Measurements from ENCODE around the gene WWC2.
A peak's percentile ranks its signal among the peaks of the same experiment; 100 is the strongest.

WWC2 gene

DNA sequence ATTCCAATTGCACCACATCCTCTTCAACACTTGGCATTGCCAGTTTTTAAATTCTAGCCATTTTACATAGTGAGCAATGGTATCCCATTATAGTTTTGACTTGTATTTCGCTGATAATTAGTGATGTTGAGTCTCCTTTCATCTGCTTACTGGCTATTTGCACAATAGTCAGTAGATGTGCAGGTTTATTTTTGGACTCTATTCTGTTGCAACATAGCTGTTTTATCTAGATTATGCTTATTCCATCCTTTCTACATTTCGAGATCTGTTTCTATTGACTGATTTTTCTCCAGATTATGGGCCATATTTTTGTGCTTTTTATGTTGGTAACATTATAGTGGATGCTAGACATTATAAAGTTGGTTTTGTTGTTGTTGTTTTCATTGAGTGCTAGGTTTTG is 106.1 kb downstream of the WWC2 start:
- no peak for DNase-seq

DNA sequence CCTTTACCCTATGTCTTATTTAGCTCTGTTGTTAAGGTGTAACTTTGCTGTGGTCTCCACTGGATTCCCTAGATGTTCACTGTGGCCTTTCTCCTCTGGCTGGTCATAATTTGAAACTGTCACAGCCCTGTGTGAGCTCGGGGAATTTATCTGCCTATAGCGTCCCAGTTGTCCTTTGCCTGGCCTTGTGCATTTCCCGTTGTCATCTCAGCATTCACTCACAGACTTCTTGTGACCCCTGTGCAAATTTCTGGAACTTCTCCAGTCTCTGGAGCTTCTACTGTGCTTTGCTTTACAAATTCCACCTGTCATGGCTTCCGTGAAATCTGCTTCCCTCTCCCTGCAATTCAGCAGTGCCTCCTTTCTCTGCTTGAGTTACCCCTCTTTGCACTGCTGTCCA is 106.7 kb downstream of the WWC2 start:
- DNase-seq: no peak

DNA sequence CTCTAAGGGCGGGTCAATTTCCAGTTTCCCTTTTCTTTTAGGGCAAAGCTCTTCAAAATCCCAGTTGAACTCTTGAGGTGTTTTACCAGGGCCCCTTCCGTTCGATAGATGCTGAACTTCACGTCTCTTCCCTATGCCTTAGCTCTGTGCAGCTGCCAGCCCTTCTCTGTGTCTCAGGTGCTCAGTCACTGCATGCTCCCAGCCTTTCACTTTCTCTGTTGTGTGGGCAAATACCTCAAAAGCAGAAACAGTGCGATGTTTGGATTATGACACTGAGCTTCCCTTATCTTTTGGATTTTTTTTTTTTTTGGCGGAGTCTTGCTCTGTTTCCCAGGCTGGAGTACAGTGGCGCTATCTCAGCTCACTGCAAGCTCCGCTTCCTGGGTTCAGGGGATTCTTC is 112.5 kb downstream of the WWC2 start:
- DNase-seq: no peak

DNA sequence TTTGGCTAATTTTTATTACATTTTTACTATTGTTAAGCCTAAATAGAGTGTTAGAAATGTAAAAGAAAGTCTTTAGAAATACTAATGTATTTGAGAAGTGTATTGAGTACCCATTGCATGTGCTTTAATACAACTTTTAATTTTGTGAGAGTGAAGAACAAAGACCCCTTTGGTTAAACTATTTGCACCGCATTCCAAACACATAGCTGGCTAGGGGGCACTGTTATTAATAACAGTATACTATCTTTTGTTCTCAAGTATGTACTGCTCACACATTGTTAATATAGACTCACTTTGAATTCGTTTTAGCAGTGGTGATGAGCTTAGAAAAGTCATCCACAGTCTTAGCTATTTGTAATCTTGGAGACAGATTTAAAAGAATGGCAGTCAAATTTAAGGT is 114.9 kb downstream of the WWC2 start:
- DNase-seq: no peak

DNA sequence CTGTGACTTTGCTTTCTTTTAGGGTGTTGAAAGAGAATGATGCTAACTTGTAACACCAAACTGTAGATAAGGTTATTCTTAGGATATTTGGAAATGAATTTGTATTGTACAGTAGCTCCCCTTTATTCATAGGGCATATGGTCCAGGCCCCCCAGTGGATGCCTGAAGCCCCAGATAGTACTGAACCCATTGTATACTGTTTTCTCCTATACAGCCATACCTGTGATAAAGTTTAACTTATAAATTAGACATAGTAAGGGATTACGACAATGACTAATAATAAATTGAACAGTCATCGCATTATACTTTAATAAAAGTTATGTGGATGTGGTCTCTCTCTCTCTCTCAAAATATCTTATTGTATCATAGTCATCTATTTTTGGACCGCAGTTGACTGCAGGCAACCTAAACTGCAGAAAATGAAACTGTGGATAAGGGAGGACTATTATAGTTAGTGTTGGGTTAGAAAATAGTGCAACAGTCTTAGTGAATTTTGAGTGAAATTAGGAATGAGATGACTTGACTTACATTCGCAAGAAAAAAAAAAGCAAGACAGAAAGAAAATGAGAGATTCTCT is 115.9 kb downstream of the WWC2 start:
- DNase-seq: no peak

DNA sequence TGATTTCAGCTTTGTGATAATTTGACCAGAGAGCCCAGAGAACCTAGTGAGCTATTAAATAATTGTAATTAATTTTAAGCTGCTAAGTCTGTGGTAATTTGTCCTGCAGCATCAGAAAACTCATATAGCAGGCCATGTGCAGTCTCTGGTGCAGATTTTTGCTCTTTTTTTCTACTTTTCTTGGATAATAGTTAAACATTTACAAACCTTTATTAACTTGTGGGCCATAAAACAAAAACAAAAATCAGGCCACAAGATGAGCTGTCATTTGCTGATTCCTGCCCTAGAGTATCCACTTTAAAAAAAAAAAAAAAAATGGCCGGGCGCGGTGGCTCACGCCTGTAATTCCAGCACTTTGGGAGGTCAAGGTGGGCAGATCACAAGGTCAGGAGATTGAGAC is 121.2 kb downstream of the WWC2 start:
- no peak for DNase-seq

DNA sequence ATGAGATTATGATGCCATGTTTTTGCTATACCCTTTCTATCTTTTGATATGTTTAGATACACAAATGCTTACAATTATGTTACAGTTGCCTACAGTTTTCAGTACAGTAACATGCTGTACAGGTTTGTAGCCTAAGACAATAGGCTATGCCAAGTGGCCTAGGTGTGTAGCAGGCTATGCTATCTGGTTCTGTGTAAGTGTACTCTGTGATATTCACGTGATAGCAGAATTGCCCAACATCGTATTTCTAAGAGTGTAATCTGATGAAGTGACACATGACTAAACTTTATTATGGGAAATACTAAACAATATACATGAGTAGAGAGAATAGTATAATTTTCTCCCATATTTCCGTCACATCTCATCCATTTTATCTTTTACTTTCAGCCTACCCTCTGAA is 124.0 kb downstream of the WWC2 start:
- no peak for DNase-seq

DNA sequence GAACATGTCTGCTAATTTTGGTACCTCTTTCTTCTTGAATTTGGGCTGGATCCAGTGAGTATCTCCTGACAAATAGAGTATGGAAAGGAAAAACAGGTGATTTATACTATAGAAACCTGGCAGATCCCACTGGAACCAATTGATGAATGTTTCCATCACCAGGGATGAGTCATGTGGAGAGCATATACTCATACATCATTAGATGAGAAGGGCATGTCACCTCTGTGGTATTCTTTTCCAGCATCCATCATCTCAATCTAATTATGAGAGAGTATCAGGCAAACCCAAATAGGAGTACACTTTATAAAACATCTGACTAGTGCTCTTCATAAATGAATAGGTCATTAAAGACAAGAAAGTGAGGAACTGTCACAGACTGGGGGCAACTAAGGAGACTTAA is 130.3 kb downstream of the WWC2 start:
- peak; percentile 37 for DNase-seq

DNA sequence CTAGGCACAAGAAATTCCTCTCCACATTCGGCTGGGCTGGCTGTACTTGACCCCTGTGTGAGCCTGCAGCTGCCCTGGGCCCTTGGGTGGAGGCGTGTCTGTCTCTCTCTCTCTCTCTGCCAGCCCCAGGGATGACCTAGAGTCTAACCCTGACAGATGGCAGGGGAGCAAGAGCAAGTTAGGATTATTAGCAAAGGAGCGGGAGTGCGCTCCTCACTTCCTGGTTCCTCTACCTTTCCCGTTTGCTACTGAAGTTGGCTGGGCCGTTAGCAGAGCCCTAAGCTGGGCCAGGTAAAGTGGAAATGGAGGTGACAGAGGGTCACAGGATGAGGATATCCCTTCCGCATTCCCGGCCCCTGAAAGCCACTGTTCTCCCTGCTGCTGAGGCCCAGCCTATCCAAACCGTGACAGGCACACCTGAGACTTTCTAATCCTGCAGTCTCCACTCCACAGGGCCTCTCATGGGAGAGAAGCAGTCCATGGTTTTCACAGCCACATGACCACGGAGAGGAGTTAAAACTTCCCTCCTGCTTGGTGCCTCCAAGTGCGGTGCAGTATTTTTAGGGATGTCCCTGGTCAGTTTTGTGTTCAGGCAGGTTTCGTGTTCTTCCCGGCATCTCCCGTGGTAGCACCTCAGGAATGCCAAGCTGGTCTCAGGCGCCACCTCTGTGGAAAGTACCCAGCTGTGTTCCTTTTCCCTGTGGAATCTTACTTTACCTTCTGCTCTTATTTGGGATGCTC is 141.7 kb downstream of the WWC2 start:
- DNase-seq: no peak

DNA sequence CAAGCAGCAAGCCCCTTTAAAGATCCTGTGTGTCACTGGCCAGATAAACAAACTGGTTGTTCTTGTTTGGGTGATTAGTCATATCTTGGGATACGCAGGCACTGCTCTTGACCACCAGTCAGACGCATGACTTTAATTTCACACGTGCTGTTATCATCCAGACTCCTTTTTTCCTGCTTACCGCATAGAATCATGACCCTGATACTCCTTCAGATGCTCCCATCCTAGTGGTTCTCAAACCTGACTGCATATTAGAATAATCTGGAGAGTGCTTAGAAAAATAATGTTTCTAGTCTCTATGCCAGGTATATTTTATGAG is 142.2 kb downstream of the WWC2 start:
- peak; percentile 64 for DNase-seq

DNA sequence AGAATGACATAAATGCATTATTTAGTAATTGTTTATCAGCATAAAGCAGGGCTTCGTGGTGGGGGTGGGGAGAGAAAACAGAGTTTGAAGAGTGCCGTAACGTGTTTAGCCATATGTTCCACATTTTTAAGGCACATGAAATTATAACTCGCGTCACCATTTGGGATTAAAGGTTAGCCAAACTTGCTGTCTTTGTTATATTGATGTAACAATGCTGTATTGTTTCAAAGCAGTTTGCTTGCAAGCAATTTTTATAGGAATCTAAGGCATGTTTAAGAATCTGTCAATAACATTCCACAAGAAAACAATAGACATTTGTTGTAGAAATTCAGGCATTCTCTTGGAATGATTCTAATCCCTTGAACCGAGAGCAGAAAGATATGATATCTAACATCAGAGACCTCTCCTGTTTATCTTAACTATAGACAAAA is 142.7 kb downstream of the WWC2 start:
- no peak for DNase-seq

DNA sequence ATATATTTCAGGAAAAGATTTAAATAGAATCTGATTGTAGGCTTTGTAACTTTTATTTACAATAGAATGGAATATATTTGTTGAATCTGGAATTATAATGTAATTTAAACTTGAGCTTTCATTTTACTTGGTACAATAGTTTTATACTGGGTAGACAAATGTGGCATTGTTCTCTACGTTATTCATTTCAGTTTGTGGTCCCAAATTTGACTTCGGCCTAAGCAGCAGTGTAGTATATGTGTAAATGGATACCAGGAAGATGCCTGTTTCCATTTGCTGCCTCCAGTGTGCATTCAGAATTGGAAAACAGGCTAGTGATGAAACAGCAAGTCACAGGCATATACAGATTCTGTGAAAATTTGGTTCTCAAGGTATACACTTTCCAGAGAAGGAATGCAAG is 143.2 kb downstream of the WWC2 start:
- DNase-seq: no peak

DNA sequence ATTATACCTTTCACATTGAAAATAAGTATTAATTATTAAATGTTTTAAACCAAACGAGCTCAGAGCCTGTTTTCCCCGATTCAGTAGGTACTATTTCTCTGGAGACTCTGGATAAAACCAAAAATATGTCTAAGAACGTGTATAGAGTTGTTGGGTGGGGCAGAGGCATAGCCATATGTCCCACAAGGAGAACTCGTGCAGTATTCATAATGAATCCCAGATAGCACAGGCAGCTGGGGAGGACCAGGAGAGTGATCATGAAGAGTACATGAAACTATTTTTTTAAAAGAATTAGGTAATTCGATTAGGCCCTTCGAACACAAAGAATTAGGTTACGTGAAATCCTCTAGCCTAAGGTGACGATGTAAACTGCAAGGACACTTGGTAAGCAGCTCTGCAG is 145.0 kb downstream of the WWC2 start:
- no peak for DNase-seq

DNA sequence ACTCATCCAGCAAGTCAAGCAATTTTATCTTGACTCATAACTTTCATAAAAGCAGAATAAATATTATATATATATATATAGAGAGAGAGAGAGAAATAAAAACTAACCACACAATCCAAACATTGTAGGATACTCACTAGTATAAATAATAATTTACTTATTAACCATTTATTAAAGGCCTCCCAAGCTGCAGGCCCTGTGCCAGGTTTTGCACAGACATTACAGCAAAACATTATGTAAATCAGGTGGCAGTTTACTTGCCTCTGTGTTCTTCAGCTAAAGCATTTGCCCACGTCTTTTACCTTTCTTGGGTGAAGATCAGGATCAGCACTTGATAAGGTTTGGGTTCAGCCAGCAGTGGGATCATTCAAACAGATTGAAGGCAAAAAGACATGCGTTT is 145.4 kb downstream of the WWC2 start:
- no peak for DNase-seq

DNA sequence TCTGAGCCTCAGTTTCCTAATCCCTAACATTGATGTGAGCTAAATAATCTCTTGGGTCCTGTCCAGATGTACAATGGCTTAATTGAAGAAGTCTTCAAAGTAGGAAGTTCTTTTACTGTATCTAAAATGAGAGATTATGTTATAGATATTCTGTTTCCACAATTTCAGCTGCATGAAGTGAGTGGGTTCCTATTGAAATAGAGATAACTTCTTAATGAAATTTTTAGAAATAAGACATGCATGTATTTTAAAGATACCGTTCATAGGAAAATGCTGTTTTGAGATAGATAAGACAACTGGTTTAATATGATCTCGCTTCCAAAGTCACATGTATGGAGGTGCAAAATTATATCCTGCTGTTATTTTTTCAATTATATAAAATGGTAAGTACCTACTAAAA is 149.1 kb downstream of the WWC2 start:
- no peak for DNase-seq

DNA sequence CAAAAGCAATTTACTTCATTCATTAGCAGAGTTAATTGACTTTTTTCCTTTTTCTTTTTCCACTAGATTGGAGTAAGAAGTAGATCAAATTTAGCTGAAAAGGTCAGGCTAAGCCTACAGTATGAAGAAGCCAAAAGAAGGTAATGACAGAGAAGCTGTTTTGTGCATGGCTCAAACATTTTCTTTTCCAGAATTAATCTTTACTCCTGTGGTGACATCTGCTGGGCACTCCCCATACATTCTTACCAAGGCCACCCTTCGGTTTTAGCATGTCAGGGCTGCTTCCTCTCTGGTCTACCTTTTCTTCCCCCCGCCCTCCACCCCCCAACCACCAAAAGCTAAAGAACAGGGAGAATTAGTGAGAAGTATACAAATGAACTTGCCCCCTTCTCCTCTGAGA is 150.8 kb downstream of the WWC2 start:
- DNase-seq: peak; percentile 42

DNA sequence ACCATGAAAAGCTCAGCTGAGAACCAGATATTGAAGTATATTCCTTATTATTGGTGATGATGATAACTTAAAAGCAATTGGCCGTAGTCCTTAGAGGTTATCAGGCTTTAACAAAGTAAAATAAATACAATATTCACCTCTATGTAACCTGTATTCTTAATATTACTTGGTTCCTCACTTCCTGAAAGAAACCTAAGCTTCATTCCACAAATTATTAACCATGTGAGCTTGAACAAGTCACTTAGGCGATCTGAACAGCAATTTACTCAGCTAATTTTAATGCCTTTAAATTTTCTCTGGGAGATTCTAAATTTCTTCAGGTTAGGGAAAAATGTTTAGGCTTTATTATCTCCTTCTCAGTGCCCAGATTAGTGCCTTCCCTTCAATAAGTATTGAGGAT is 151.8 kb downstream of the WWC2 start:
- DNase-seq: no peak

DNA sequence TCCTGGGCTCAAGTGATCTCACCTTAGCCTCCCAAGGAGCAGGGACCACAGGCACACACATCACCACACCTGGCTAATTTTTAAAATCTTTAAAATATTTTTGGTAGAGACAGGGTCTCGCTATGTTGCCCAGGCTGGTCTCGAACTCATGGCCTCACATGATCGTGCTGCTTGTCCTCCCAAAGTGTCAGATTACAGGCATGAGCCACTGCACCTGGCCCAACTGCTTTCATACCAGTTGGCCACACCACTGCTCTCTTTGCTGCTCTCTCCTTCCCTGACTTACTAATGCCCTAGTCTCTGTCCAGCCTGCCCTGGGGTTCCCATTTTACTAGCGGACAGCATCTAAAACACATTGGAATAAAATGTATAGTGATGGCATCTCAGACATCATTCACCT is 153.9 kb downstream of the WWC2 start:
- DNase-seq: no peak

DNA sequence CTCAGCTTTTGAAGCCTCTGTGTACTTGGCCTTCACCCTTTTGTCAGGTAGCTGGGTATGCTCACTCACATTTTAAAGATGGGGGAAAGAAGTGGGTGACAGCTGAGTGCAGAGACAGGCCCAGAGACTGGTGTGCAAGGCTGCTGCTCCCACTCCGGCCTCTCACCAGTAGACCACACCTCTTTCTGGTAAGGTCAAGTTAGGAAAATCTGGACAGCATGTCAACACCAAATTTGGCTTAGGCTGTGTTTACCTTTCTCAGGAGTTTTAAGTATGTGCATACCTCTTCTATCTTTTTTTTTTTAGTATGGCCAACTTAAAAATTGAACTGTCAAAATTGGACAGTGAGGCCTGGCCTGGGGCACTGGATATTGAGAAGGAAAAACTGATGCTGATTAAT is 154.4 kb downstream of the WWC2 start:
- DNase-seq: no peak

DNA sequence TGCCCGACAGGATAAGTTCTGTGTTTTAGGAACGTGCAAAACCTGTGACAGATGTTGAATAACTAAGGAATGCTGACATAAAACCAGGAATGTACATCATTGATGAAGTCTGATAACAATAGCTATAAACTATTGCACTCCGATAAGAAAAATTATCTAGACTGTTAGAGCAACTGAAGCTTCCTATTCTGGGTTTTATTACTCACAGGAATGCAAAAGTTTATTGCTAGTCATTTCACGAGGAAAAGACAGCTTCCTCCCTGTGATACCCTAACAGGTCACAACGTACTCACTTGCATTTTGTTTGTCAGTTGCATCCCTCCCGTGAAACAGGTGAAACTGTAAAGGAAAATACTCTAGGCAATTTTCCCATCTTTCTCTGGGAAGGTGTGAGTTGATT is 155.1 kb downstream of the WWC2 start:
- DNase-seq: no peak

DNA sequence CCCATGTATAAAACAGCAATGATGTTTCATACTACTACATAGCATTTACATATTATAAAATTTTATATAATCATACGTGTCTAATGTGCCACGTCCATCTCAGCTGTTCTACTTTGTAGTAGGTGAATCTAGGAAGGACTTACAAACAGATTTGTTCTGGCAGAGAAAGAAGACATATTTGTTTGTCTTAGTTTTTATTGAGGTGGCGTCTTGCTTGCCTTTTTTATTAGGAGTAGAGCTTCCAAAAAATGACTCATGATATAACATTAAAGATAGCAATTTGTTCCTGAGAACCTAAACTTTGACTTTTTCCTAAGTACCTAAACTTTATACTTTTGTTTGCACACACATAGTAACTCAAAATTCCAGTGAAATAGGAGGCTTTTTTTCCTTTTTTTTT is 156.4 kb downstream of the WWC2 start:
- no peak for DNase-seq

DNA sequence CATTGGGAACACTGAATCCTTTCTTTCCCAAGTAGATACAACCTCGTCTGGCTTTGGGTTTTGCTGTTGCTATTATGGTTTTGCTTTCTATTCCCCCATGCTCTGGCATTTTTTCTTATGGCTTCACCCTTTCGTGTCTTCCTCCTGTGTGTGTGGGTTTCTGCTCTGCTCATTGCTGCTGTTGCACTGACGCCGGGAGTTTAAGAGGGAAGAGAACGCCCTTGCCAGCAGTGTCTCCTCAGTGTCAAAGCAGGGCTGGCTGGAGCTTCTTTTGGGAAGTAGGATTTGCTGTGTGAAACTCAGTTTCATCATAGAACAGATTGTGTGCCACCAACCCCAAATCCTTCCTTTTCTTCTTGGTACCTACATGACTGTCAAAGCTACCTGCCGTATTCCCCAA is 157.3 kb downstream of the WWC2 start:
- DNase-seq: no peak

DNA sequence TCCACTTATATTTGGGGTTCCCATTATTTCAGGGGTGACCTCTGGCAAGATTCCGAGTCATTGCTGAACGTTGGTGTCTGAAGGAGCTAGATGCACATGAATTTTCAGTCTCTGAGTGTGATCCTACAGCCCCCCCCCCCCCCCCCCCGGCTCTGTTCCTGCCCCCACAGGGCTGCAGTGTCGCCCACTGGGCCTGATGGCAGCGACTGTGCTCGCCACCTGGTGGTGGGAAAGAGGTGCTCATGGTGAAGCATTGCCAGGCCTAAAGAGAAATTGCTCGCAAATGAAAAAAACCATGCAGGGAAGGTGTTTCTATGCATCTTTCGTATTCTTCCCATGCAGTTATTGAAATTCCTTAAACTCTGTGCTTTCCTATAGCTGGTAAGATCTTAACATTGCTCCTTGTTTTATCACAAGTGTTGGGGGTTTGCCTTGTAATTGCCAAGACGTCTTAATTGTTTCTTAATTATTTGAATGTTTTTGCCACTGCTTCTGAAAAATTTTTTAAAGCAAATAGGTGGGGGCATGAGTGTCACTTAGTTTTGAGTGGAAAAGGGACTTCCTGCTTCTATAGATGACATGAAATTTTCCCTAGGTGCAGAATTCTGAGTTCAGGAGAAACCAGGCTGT is 157.8 kb downstream of the WWC2 start:
- peak; percentile 54 for DNase-seq

DNA sequence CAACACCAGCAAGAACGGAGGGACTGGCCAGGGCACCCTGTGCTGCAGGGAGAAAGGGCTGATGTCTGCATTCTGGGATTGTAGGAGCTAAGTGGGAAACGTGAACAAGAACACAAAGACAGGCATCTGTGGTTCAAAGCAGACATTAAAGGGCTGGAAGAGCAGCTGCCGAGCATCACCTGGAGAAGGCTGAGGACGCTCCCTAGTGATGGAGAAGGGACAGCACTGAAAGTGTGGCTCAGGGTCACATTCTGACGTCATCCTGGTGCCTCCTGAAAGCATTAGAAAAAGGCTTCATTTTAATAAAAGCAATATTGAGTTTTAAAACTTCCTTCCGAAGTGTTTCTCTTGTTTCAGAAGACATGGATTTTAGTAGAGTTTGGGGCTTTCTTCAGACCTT is 158.8 kb downstream of the WWC2 start:
- no peak for DNase-seq

All from EL (cell line).